Motor neuron (in vitro differentiated cells): ENCODE measurements around the gene LIMK2. TPM values are rescaled to one million over a fixed set of nuclear protein-coding genes. Genes with fewer than 3 reads are reported as not detected.
A peak's percentile ranks its signal among the peaks of the same experiment; 100 is the strongest.

Source experiments
- ATAC-seq, 8 experiments: fragments of 200-7000 bp; cut with Tn5 transposase; replicated peaks in 6 of 8; 2 replicates each; pipeline ENCODE4 v1.8.0; 2021; ENCODE audit warnings: mild to moderate bottlenecking in 8 of 8, moderate library complexity in 8 of 8
- H3K27ac ChIP-seq, 2 donors: fragments of 250-450 bp; sonication (Bioruptor Pico); 2 replicates each; pipeline ENCODE4 v1.9.0; 2021; ENCODE audit warnings: antibody characterized with exemption in 2 of 2, mild to moderate bottlenecking in 2 of 2, moderate library complexity in 1 of 2
- H3K4me1 ChIP-seq, 2 donors: fragments of 250-450 bp; sonication (Bioruptor Pico); replicated peaks in 1 of 2; 2 replicates each; pipeline ENCODE4 v1.6.1; 2021; ENCODE audit warnings: antibody characterized with exemption in 2 of 2, mild to moderate bottlenecking in 2 of 2, moderate library complexity in 1 of 2
- H3K4me3 ChIP-seq, 5 donors: fragments of 250-450 bp; sonication (Bioruptor Pico); 2 replicates each; pipeline ENCODE4 v1.9.0; 2021; ENCODE audit warnings: antibody characterized with exemption in 5 of 5, mild to moderate bottlenecking in 5 of 5, moderate library complexity in 4 of 5
- WGBS, 10 experiments: fragments of 450-650 bp; shearing (Covaris generic); methylation state at CpG; one replicate each; pipeline ENCODE4 v1.0.0; 2022; 5-methylcytosine and 5-hydroxymethylcytosine counted together
- in situ Hi-C, 9 experiments: fragments of 400-800 bp; cut with MboI; loops; one replicate each; pipeline ENCODE4 v1.15.0; 2021; ENCODE audit warnings: low sequenced_read_pairs in 9 of 9, low pct_unique_long_range_greater_than_20kb in 2 of 9; ENCODE audit not compliant: unreplicated experiment in 9 of 9
- total RNA-seq, 8 experiments: library from RNA; unstranded; fragments of 300-600 nt; gene quantifications; 2 replicates each; pipeline versions ENCODE4 v1.2.3 to v1.2.4, GENCODE V29; 2022

Gene LIMK2
- total RNA-seq, 8 experiments from 2014 or later: 10.1 to 58.5 (median 26.3) TPM

DNA sequence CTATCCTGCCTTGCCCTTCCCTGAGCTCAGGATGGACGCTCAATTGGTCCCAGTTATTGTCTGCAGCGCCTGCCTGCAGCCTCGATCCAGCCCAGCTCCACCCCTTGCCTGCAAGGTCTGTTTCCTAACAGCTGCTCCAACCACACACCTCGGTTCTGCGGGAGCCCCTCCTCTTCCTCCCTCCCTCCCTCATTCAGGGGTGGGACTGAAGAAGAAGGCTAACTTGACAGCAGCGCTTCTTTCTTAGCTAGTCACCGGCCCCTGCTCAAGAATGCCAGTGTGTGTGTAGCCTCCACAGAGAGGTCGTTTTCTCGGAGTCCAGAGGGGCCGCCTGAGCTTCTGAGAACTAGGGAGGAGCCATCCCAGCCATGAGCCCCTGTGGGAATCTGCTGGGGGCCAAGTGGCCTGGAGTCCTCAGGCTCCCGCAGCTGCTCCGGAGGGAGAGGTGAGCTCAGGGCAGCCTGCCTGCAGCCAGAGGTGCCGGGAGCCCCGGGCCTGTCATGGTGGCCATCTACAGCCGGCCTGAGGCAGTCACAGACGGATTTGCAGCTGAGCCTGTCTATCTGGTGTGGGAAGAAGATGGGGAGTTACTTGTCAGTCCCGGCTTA lies 36.1 kb downstream of the LIMK2 start:
- Histone ChIP-seq H3K4me3 (peak overlapping the region; percentile 32 to 53 (median 36)), H3K27ac (peak overlapping the region; percentile 54 to 59), H3K4me1 (peaks cover 40 to 46% of the 10 kb centered on the region in 2 donors)
- in situ Hi-C loops: loop anchor here in 1 of 9 experiments (25.0 kb wide), 1 partner anchor 111 kb away; the partner anchor contains the start of gene PLA2G3
- ATAC-seq: peak; percentile 82 to 99 (median 96)
- 0 to 100% (median 11%) methylated on average over 1 to 6 of the region's 17 CpGs; no CpG with 5 or more reads in 4 of the 10 experiments for WGBS, 10 experiments

DNA sequence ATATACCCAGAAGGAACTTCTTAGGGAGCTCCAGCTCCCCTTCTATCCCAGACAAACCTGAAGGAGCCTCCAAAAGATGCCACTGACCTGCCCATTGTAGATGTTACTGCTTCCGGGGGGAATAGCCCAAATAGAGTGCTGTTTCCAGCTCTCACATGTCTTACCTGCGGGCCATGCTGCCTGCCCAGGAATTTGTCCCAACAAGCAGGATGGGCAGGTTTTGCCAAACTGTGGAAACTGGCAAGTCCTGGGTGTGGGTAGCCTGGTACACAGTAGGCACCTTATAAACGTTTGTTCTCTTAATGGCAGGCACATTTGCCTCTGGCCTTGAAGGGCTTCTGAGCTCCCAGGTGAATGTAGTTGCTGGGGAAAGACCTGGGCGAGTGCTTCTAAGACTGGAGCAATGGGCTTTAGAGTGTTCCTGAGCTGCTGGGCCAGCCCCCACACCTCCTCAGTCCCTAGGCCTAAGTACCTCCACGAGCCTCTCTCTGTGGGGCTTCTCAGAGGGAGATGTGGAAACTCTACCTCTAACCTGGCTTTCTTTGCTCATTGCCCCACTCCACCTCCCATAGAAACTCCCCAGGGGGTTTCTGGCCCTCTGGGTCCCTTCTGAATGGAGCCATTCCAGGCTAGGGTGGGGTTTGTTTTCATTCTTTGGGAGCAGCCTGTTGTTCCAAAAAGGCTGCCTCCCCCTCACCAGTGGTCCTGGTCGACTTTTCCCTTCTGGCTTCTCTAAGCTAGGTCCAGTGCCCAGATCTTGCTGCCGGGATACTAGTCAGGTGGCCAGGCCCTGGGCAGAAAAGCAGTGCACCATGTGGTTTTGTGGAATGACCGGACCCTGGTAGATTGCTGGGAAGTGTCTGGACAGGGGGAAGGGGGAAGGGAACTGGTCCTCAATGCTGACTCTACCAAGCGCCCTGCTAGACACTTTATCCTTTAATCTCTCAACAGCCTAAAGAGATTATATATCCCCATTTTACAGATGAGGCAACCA lies 37.2 kb downstream of the LIMK2 start:
- Histone ChIP-seq H3K27ac (no peak overlapping the region), H3K4me3 (peak overlapping the region; percentile 32 to 53 (median 36)), H3K4me1 (peaks cover 33 to 36% of the 10 kb centered on the region in 2 donors)
- ATAC-seq: no peak
- 38 to 100% (median 83%) methylated on average over 1 to 2 of the region's 9 CpGs; no CpG with 5 or more reads in 3 of the 10 experiments for WGBS, 10 experiments
- in situ Hi-C loops: loop anchor here in 1 of 9 experiments (25.0 kb wide), 1 partner anchor 112 kb away; the partner anchor contains the start of gene PLA2G3

DNA sequence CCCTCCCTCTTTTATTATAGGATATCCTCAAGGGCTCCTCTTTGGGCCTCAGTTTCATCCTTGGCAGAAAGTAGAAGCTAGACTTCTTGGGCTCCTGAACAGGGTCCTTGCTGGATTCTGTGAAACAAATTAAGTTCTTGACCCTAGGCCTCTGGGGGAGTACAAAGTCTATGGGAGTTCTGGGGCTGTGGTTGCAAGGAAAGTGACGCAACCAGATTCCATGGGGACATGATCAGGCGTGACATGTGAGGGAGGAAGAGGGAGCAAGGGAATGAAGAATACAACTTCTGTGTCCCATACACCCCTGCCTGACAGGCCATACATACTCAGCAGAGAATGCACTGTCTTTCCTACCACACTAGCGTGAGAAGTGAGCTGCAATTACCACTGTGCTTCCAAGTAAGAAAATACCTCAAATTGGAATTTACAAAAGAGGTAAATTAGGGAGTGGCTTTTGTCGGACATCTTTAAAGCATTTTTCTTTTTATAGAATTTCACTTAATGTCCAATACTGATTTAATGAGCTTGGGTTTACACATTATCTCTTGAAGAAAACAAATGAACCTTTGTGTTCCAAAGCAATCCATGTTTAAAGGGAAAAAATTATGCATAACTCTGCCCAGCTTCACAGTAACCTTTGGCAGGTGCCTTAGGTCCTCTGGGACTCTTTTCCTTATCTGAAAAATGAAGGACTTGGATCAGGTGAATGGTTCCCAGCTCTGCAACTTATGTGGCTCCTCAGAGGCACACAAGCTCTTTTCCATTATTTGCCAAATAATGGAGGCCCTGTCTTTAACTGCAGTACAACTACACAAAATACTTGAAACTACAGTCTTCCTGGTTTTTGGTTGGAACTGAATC lies 38.9 kb downstream of the LIMK2 start:
- no peak overlapping the region for H3K27ac ChIP-seq
- 77 to 100% (median 89%) methylated on average over 2 to 4 of the region's 4 CpGs; no CpG with 5 or more reads in 2 of the 10 experiments for WGBS, 10 experiments
- peaks cover 29 to 31% of the 10 kb centered on the region in 2 donors for H3K4me1 ChIP-seq
- H3K4me3 ChIP-seq: no peak overlapping the region
- ATAC-seq: no peak
- in situ Hi-C loops: no loop called here

DNA sequence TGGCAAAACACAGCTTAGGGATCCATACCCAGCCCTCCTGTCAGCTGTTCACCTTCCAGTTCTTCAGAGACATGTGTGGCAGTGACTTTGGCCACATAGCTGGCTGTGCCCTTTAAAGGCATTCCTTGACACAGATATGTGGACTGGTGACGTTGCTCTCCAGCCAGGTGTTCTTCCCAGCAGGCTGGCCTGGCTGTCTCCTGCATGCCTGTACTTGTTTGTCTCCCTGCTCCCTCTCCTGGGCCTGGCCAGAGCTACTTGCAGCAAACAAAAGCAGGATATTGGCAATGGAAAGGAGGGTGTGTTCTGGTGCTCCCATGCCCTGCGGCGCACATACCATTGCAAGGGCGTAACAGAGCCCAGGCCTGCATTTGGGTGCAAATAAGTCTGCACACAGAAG lies 41.9 kb downstream of the LIMK2 start:
- Histone ChIP-seq H3K4me1 (peaks cover 21 to 23% of the 10 kb centered on the region in 2 donors), H3K27ac (no peak overlapping the region), H3K4me3 (no peak overlapping the region)
- ATAC-seq: peak in 4 of 8 experiments; percentile 18 to 90 (median 83)
- in situ Hi-C loops: no loop called here
- 44 to 100% (median 88%) methylated on average over 1 to 4 of the region's 4 CpGs; no CpG with 5 or more reads in 3 of the 10 experiments for WGBS, 10 experiments

DNA sequence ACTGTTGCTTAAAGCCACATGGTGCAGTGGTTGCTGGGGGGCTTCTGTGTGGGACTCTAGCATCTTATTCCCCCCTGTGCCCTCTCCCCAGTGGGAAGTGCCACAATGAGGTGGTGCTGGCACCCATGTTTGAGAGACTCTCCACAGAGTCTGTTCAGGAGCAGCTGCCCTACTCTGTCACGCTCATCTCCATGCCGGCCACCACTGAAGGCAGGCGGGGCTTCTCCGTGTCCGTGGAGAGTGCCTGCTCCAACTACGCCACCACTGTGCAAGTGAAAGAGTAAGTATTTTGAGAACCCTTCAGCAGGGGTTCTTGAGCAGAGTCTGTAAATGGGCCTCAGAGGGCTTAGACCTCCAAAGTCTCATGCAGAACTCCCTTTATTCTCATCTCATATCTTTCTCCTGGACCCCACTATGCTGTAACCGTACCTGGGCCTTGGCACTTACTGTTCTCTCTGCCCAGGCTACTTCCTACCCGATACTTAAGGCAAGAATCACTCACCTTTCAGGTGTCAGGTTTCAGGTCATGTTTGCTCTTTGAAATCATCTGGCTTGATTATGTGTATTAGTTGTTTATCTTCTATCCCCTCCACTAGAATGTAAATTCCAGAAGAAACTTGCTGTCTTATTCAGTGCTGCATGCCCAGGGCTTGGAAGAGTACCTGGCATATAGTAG lies 47.8 kb downstream of the LIMK2 start:
- in situ Hi-C loops: no loop called here
- 76 to 100% (median 94%) methylated on average over 2 to 7 of the region's 8 CpGs; no CpG with 5 or more reads in 2 of the 10 experiments for WGBS, 10 experiments
- no peak for ATAC-seq

DNA sequence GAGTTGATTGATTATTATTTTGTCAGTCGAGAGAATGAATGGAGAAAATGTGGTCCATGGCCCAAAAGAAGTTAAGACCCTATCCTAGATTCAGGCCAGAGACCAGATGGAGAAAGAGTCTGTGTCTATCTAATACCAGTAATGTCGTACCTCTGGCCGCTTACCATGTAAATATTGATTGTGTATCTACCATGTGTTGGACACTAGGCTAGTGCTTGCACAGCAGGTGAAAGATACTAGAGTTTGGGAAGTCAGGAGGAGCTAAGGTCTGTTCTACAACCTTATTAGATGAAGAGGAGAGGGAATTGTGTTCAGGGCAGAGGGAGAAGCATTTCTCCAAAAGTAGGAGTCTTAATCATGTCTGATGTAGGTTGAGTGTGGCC lies 48.4 kb downstream of the LIMK2 start:
- Histone ChIP-seq H3K4me1 (no peaks in the 10 kb centered on the region), H3K27ac (no peak overlapping the region), H3K4me3 (no peak overlapping the region)
- no peak for ATAC-seq
- WGBS, 10 experiments: 85 to 100% (median 100%) methylated on average over 1 to 3 of the region's 3 CpGs; no CpG with 5 or more reads in 3 of the 10 experiments
- in situ Hi-C loops: no loop called here

More for the DNA sequence above, 47.8 kb downstream of the LIMK2 start:
- Histone ChIP-seq H3K4me3 (no peak overlapping the region), H3K27ac (no peak overlapping the region), H3K4me1 (no peaks in the 10 kb centered on the region)

DNA sequence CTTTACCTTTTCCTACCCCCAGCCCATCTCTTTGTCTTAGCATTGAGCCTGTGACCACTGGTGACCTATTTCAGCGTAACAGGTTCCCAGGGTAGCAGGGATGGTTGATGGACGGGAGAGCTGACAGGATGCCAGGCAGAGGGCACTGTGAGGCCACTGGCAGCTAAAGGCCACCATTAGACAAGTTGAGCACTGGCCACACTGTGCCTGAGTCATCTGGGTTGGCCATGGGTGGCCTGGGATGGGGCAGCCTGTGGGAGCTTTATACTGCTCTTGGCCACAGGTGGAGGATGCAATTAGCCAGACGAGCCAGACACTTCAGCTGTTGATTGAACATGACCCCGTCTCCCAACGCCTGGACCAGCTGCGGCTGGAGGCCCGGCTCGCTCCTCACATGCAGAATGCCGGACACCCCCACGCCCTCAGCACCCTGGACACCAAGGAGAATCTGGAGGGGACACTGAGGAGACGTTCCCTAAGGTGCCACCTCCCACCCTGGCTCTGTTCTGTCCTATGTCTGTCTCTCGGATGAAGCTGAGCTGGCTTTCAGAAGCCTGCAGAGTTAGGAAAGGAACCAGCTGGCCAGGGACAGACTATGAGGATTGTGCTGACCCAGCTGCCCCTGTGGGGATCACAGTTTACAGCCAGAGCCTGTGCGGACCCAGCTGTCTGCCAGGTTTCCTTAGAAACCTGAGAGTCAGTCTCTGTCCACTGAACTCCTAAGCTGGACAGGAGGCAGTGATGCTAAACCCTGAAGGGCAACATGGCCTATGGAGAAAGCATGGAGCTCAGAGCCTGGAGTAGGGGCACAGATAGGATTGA lies 50.4 kb downstream of the LIMK2 start:
- H3K27ac ChIP-seq: no peak overlapping the region
- in situ Hi-C loops: no loop called here
- WGBS, 10 experiments: 20 to 100% (median 80%) methylated on average over 1 to 7 of the region's 13 CpGs; no CpG with 5 or more reads in 3 of the 10 experiments
- no peak overlapping the region for H3K4me3 ChIP-seq
- H3K4me1 ChIP-seq: no peaks in the 10 kb centered on the region
- ATAC-seq: peak in 2 of 8 experiments; percentile 27 to 59

DNA sequence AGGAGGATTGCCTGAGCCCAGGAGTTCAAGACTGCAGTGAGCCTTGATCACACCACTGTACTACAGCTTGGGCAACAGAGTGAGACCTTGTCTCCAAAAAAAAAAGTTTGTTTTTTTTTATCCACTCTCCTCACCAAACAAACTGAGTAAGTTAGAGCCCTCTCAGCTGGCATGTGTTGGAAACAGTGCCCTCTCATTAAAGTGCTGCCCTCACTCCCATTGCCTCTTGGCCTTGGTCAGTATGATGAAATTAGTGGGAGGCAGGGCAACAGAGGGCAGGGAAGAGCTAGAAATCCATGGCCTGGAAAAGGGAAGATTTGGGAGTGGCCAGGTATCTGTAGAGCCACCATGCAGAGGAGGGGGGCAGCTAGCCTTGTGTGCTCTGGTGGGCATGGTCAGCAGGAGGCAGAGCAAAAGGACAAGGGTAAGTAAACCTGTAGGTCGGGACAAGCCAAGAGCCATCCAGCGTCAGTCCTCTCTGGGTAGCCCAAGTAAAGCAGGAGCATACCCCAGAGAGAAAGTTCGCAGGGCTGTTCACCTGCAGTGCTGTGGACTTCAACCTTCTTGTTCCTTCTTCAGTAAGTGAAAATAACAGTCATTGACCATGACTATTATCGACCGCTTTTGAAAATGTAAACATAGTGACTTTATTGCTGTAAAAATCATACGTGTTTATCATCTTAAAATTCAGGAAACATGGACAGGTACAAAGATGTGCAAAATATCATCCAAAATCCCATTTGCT lies 52.0 kb downstream of the LIMK2 start:
- no peak for ATAC-seq
- Histone ChIP-seq H3K27ac (no peak overlapping the region), H3K4me1 (no peaks in the 10 kb centered on the region), H3K4me3 (no peak overlapping the region)
- WGBS, 10 experiments: 80 to 100% (median 94%) methylated on average over 1 to 6 of the region's 6 CpGs; no CpG with 5 or more reads in 3 of the 10 experiments
- in situ Hi-C loops: no loop called here

DNA sequence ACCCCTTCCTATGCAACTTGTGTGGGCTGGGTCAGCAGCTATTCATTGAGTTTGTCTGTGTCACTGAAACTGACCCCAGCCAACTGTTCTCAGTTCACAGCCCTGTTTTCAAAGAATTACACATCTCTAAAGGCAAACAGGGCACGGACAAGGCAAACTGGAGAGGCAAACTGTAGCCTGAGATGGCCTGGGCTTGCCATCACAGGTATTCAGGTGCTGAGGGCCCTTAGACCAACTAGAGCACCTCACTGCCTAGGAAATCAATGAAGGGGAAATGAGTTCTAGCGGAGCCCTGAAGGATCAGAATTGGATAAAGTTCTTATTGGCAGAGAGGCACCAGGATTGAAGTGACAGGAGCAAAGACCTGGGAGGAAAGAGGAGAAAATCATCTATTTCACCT lies 56.2 kb downstream of the LIMK2 start:
- Histone ChIP-seq H3K4me1 (peaks cover 0 to 3% of the 10 kb centered on the region in 2 donors), H3K4me3 (no peak overlapping the region), H3K27ac (no peak overlapping the region)
- in situ Hi-C loops: no loop called here
- WGBS, 10 experiments: 94 to 100% (median 100%) methylated on average over 1 to 2 of the region's 2 CpGs; no CpG with 5 or more reads in 5 of the 10 experiments
- no peak for ATAC-seq

DNA sequence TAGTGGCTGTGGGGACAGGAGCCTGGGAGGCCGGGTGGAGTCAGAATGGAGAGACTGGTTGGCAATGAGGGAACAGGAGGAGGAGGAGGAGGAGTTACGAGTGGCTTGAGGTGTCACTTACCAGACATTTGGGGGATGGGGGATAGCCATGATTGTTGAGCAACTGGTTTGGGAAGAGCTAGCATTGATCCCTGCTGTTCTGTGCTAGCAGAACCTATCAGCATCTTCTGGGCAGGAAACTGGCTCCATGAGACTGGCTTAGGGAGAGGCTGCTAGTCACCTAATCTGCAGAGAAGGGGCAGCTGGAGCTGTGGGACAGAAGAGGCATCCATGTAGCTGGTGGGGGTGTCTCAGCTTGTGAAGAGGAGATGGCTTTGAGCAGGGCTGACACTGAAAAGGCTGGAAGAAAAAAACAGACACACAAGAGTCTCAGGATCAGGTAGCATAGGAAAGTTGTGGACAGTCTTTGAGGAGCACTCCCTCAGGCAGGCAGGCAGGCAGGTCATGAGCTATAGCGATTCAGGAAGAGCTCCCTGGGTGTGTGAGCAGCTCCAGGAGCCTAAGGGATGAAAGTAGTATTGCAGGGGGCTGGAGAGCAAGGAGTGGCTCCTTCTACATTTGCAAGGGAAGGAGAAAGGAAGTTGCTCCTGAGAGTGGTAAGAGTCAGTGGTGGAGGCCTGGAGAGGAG lies 57.9 kb downstream of the LIMK2 start:
- in situ Hi-C loops: no loop called here
- 0 to 86% (median 50%) methylated on average over 1 to 2 of the region's 3 CpGs; no CpG with 5 or more reads in 3 of the 10 experiments for WGBS, 10 experiments
- Histone ChIP-seq H3K4me3 (no peak overlapping the region), H3K27ac (no peak overlapping the region), H3K4me1 (peaks cover 0 to 3% of the 10 kb centered on the region in 2 donors)
- peak in 3 of 8 experiments; percentile 69 to 90 (median 80) for ATAC-seq
